GM21825 (cell line): Measurements from ENCODE around the gene MADCAM1.
A peak's percentile ranks its signal among the peaks of the same experiment; 100 is the strongest.

ENCODE experiments used
- ATAC-seq: cut with Tn5 transposase; IDR thresholded peaks from one replicate; pipeline ENCODE4 v1.9.1; 2021; ENCODE audit warnings: mild to moderate bottlenecking, moderate library complexity; ENCODE audit not compliant: unreplicated experiment

MADCAM1 gene

GRCh38 chr19:531009-531752, 34.9 kb downstream of the MADCAM1 start:
- peak; percentile 59 for ATAC-seq

- ATAC-seq: peak; percentile 11
These were observed 35.7 kb downstream of the MADCAM1 start, which contains the start of gene CDC34 for GRCh38 chr19:531753-532560. CDC34 (plus strand) TSS chr19:531760; CDS start chr19:531932, 172 bp downstream.

DNA sequence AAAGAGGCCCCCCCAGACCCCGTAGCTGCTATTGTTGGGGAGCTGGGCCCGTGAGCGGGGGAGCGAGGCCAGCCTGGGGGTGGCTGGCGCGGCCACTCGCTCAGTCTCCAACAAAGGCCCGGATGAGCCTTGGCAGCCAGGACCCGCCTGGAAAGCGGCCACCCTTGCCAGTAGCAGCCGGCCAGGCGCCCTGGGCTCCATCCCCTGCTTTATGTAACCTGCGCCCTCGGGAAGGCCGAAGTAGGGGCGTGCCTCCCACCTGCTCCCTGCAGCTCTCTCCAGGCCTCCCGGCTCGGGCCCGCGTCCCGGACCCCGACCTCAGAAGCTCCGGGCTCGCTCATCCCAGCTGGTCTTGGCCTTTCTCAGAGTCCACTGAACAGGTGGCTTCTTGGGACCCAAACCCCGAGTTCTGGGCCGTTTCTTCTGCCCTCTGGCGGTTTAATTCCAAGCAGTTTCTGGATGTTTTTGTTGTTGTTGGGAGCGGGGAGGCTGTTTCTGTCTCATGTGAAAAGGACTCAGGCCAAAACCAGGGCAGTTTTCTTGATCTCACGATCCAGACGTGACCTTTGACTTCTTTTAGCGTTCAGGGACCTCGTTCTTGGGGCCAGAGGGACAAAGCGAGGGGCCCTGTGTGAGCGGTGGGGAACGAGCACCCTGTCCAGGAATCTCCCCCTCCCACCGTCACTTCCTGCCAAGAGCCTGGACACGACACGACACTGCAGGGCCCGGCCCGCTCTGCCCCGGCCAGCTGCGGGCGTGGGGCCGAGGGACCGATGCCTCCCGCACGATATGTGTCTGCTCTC, 36.5 kb downstream of the MADCAM1 start:
- no peak for ATAC-seq

GRCh38 chr19:533364-534058, 37.2 kb downstream of the MADCAM1 start:
- no peak for ATAC-seq

DNA sequence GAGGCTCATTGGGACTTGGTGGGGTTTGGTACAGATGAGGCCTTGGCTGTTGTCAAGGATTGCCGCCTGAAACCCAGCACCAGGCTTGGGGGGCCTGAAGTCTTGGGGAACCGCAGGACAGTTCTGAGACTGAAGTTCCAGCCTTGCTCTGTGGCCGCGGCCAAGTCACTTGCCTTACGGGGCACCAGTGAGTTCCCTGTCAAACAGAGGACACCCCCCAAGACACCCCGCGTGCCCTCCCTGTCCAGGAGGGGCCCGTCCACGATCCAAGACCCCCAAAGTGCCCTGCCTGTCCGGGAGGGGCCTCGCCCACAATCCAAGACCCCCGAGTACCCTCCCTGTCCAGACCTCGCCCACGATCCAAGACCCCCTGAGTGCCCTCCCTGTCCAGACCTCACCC, 37.8 kb downstream of the MADCAM1 start:
- no peak for ATAC-seq

DNA sequence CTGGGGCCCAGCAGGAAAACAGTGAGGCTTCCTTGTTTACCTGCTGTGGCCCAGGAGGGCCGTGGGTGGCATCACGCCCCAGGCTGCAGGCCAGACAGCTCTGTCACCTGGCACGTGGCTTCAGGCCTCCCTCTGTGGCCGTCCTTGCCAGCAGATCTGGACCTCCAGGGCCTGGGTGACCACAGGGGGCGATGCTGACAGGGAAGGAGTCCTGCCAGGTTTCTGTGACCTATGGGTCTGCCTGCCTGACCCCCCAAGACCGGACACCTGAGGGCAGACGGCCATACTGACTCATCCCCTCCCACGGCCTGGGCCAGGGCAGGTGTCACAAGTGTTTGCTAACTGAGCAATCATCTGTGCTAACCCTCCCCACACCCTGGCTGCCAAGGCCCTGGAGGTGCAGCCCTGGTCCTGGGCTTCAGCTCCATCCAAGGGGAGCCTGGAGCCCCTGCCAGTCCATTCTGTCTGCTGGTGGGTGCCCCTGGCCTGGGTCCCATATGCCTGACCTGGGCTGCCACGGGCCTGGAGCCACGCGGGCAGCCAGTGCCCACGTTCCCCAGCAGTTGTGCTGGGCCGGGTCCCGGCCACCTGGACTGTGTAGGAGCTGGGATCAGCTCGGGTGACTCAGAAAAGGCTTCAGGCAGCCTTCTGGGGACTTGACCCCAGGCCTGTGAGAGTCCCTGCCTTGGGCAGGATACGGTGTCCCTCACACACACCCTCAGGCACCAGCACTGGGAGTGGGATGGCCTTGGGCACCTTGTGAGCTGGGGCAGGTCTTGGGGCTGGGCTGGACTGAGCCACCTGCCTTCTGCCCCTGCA, 38.9 kb downstream of the MADCAM1 start:
- no peak for ATAC-seq

DNA sequence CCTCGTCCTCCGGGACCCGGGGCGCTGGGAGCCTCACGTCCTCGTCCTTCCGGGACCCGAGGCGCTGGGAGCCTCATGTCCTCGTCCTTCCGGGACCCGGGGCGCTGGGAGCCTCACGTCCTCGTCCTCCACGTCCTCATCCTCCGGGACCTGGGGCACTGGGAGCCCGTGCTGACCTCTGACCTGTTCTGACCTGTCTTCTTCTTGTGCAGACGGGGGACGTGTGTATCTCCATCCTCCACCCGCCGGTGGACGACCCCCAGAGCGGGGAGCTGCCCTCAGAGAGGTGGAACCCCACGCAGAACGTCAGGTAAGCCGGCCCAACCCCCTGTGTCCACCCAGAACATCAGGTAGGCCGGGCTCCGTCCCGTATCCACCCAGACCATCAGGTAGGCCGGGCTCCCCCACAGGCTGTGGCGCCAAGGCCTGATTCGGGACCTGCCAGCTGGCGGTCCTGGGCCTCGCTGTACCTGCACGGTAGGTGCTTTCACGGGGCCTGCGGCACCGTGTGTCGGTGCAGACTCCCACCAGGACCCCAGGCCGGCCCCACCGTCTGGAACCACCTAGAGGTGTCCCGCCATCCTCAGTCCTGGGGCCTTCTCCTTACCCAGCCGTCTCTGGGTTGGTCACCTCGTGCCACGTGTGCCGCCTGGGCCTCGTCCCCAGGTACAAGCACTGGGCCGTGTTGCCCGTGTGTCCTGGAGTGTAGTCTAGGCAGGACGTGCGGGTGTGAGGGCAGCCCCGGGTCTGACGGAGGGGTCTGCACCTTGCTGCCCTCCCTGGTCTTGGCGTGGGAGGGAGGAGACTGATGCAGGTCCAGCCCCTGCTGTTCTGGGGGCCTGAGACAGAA, 40.0 kb downstream of the MADCAM1 start:
- no peak for ATAC-seq

GRCh38 chr19:536881-537404, 40.7 kb downstream of the MADCAM1 start:
- ATAC-seq: no peak

GRCh38 chr19:538641-539428, 42.5 kb downstream of the MADCAM1 start:
- ATAC-seq: no peak

DNA sequence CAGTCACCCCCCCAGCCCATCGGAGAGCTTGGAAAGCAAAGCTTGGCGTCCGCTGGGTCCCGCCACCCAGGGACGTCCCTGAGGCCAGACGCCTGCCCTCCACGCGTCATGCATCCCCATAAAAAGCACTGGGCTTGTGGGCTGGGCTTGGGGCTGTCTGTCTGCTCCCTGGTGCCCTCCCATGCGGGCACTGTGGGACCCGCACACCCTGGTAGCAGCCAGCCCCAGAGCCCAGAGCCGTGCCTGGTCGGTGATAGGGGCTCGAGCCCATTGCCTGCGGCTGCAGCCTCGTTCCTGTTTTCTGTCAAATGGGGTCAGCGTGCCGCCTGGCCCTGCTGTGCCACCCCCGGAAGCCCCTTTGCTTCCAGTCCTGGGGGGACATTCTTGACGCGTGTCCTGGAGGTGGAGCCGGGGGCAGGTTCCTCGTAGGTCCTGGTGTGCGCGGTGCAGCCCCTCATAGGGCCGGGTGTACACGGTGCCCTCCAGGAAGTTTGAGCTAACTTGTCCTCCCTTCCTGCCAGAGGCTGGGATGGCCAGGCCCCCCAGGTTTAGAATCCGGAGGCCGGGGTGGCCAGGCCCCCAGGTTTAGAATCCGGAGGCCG, 43.2 kb downstream of the MADCAM1 start:
- ATAC-seq: no peak

- no peak for ATAC-seq
These were observed 44.8 kb downstream of the MADCAM1 start for GRCh38 chr19:540867-541637.

GRCh38 chr19:541699-542098, 45.4 kb downstream of the MADCAM1 start:
- ATAC-seq: no peak

GRCh38 chr19:542173-542866, 46.0 kb downstream of the MADCAM1 start:
- no peak for ATAC-seq

DNA sequence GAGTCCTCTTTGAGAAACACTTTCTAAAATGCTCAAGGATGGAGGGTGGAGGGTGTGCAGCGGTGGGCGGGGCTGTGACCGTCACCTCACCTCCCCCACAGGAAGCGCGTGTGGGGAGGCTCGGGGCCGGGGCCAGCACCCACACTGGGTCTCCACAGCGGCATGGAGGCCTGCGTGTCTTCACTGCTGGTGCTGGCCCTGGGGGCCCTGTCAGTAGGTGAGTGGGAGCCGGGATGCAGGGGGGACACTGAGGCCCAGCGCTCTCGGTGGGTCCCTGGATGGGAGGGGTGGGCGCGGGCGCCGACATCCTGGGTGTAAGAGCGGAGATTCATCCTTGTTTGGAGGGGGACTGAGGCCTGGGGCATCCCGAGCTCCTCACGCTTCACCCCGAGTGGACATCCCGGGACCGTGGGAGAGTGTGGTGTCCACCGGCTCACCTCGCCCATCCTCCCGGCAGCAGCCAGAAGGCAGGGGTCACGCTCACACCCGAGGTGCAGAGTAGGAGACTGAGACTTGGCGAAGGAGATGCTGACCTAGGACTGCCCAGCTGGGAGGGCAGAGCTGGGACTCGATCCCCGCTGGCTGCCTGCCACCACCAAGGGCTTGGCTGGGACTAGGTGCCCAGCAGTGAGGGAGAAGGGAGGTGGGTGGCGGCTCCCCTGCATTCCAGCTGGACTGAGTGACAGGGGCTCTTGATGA, 47.8 kb downstream of the MADCAM1 start, which contains the start of gene GZMM:
GZMM (plus strand) TSS at position 144 of the 699 bp plus-strand sequence; CDS start at position 163, 19 bp downstream.
- ATAC-seq: no peak

DNA sequence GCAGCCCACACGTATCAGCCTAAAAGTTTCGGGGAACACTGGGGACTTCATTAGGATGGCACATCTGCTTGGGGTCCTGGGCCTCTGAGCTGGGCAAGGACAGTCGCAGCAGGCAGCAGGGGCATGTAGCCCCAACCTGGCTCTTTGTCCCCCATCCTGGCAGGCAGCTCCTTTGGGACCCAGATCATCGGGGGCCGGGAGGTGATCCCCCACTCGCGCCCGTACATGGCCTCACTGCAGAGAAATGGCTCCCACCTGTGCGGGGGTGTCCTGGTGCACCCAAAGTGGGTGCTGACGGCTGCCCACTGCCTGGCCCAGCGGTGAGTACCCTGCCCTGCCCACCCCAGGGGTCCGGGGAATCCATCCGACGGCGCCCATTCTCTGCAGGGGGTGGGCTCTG, 50.8 kb downstream of the MADCAM1 start:
- ATAC-seq: no peak
